Measurements from ENCODE around the gene ITGA11.

DNA sequence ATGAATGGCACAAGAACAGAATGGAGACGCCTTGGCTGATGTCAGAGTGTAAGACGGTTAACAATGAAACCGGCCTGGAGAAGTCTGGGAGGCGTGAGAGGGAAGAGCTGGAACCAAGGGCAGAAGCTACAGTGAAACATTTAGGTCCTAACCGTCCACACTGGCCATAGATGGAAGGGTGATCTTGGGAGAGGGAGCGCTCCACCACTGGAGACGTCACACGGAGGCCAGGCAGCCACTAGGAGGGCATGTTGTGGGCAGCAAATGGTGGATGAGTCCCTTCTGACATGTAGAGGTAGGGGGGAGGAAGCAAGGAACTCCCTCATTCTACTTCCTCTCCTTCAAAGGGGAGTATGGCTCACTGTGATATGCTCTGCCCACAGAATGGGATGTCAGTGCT, 130.7 kb downstream of the ITGA11 start:
- no peak for TF ChIP-seq GATA3 (IDR thresholded peaks at IDR 0.05; ENCODE audit: low read depth, low read length)
- no peak for TF ChIP-seq GATA2 (IDR thresholded peaks at IDR 0.05; ENCODE audit: low read depth, low read length)

Data from SH-SY5Y (cell line).